Activated CD8-positive, alpha-beta T cell treated with anti-CD3 and anti-CD28 coated beads, Interleukin-2, amount 10 ng/mL, durations not matched to agents 7 days and 5 days (primary cell): ENCODE results near the gene SLC16A4. TPM values are rescaled to one million over a fixed set of nuclear protein-coding genes. Genes with fewer than 3 reads are reported as not detected.
"Not testable (repeated sequence)": the region's sequence is repeated elsewhere in the genome, so short reads cannot be mapped to it uniquely, and the experiment has no call there.

Experiments used
- ATAC-seq: fragments of 150-1000 bp; cut with Tn5 transposase; one replicate; pipeline ENCODE4 v1.10.0; 2021; ENCODE audit warnings: moderate library complexity
- CTCF ChIA-PET: fragments of 350-600 bp; sonication (Branson Sonifier 250); formaldehyde crosslinking; loops from one replicate; lab custom pipeline; 2021; ENCODE audit warnings: antibody characterized with exemption; lab: Charles Lee
- POLR2A ChIA-PET: fragments of 350-600 bp; sonication (Branson Sonifier 250); formaldehyde crosslinking; loops from one replicate; lab custom pipeline; 2021; ENCODE audit warnings: antibody characterized with exemption; lab: Charles Lee
- DNase-seq: peaks from one replicate; pipeline ENCODE4 v3.0.0-alpha.2; 2020
- H3K27ac Mint-ChIP-seq: one replicate; pipeline ENCODE4 v1.8.0; 2021; ENCODE audit warnings: mild to moderate bottlenecking, mixed read lengths
- H3K27me3 Mint-ChIP-seq: one replicate; pipeline ENCODE4 v1.8.0; 2021; ENCODE audit warnings: low read depth, mixed read lengths
- H3K36me3 Mint-ChIP-seq: one replicate; pipeline ENCODE4 v1.8.0; 2021; ENCODE audit warnings: low read depth, mixed read lengths
- H3K4me1 Mint-ChIP-seq: one replicate; pipeline ENCODE4 v1.8.0; 2021; ENCODE audit warnings: low read depth, mixed read lengths
- H3K4me3 Mint-ChIP-seq: one replicate; pipeline ENCODE4 v1.8.0; 2021; ENCODE audit warnings: mild to moderate bottlenecking, mixed read lengths
- H3K9me3 Mint-ChIP-seq: one replicate; pipeline ENCODE4 v1.8.0; 2022; ENCODE audit warnings: mixed read lengths; ENCODE audit not compliant: insufficient read depth
- total RNA-seq, 2 experiments: library from RNA; stranded (reverse); gene quantifications; one replicate each; pipeline ENCODE4 v1.2.3, GENCODE V29; 2021

SLC16A4 gene
- total RNA-seq = under 1 TPM; 0.23 to 0.26 TPM

DNA sequence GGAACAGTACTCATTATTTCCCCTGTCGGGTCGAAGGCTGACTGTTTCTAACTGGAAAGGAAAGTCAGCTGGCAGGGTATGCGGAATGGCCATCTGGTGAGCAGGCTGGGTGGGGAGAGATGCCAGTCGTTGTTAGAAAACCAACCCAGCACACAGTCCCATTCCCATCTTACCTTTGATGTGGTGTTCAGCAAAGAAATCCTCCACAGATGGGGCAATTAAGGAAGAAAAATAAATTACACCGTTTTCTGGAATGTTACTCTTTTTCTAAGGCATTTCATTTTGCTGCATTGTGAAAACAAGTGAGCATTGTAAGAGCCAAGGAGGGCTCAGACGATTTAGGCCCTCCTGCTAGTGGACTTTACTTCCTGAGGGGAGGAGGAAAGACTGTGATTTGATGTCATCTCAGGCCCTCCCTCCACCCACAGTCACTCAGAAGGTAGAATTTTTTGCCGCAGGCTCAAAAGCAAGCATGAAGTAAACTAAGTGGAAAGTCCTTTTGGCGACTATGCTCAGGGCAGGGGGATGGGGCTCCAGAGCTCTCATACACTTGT is at the start of gene SLC16A4:
Gene SLC16A4, minus strand, starts transcription at position 335 of the 554 bp plus-strand sequence. CDS start 1,703 bp downstream, outside the sequence.
- peaks cover 18% of the 10 kb centered on the region for H3K36me3 Mint-ChIP-seq
- H3K4me1 Mint-ChIP-seq = peaks cover 5% of the 10 kb centered on the region
- ATAC-seq (no peak), DNase-seq (no peak)
- H3K27me3 Mint-ChIP-seq = no peaks in the 10 kb centered on the region
- ChIA-PET CTCF (interaction anchor here (1.5 kb wide), 1 partner anchor 69 kb away, joined by 3 read pairs; no protein-coding TSS in a partner anchor), POLR2A (no interaction called here)
- H3K9me3 Mint-ChIP-seq = no peaks in the 10 kb centered on the region
- H3K27ac Mint-ChIP-seq = no peak within 1 kb of the TSS
- H3K4me3 Mint-ChIP-seq = no peak within 1 kb of the TSS

DNA sequence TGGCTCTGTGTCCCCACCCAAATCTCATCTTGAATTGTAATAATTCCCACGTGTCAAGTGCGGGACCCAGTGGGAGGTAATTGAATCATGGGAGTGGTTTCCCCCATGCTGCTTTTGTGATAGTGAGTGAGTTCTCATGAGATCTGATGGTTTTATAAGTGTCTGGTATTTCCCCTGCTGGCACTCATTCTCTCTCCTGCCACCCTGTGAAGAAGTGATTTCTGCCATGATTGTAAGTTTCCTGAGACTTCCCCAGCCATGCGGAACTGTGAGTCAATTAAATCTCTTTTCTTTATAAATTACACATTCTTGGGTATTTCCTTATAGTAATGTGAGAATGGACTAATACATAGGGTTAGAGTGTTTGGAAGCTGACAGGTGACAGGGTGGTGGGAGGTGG is 49.0 kb upstream of the SLC16A4 start:
- H3K4me3 Mint-ChIP-seq, H3K36me3 Mint-ChIP-seq, POLR2A ChIA-PET, H3K4me1 Mint-ChIP-seq, DNase-seq, H3K9me3 Mint-ChIP-seq, ATAC-seq, H3K27ac Mint-ChIP-seq, H3K27me3 Mint-ChIP-seq: not testable (repeated sequence)
- CTCF ChIA-PET = interaction anchor here (0.7 kb wide), 1 partner anchor 344 kb away, joined by 3 read pairs; no protein-coding TSS in a partner anchor

DNA sequence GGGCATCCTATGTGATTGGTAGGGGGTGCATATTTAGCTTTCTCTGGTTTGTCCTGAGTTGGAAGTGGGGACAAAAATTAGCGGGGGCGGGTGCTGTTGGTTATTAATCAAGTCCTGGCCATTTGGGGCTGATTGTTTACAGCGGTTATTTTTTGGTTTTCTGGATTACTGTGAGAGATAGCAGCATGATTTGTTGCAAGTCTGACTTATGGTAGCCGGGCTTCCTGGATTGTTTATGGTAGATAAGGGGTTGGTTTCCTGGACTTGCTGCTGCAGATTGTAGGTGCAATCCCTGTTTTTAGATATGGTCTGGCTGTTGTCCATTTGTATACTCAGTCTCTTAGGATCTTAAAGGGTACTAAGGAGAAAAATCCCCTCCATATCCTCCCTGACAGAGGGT is 48.1 kb upstream of the SLC16A4 start:
- Mint-ChIP-seq H3K4me3 (no peak overlapping the region), H3K9me3 (no peaks in the 10 kb centered on the region), H3K27me3 (peaks cover 10% of the 10 kb centered on the region), H3K4me1 (no peaks in the 10 kb centered on the region), H3K27ac (no peak overlapping the region), H3K36me3 (no peaks in the 10 kb centered on the region)
- DNase-seq (no peak), ATAC-seq (no peak)
- CTCF ChIA-PET = interaction anchor here (1.4 kb wide), 2 partner anchors 21 to 57 kb away, joined by 3 to 5 read pairs; no protein-coding TSS in a partner anchor
- POLR2A ChIA-PET = no interaction called here

DNA sequence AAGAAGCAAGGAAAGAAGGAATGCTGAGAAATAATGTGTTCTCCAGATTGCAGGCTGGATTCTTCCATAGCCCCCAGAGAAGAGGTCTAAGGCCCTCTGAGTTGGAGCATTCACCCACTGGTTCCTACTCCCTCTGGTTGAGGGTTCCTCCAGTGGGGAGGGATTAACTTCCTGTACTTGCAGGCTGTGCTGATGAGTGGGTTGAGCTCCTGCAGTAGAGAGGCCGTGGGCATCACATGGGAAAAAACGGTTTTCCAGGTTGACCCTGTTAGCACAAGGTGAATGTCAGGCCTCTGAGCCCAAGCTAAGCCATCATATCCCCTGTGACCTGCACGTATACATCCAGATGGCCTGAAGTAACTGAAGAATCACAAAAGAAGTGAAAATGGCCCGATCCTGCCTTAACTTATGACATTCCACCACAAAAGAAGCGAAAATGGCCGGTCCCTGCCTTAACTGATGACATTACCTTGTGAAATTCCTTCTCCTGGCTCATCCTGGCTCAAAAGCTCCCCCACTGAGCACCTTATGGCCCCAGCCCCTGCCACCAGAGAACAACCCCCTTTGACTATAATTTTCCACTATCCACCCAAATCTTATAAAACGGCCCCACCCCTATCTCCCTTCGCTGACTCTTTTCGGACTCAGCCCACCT is 46.9 kb upstream of the SLC16A4 start:
- H3K36me3 Mint-ChIP-seq, POLR2A ChIA-PET, ATAC-seq, H3K9me3 Mint-ChIP-seq, H3K4me3 Mint-ChIP-seq, H3K27me3 Mint-ChIP-seq, H3K27ac Mint-ChIP-seq, DNase-seq, H3K4me1 Mint-ChIP-seq: not testable (repeated sequence)
- CTCF ChIA-PET = interaction anchor here (1.4 to 4.8 kb wide), 3 partner anchors 22 to 58 kb away, joined by 3 to 22 read pairs (median 5); no protein-coding TSS in a partner anchor

DNA sequence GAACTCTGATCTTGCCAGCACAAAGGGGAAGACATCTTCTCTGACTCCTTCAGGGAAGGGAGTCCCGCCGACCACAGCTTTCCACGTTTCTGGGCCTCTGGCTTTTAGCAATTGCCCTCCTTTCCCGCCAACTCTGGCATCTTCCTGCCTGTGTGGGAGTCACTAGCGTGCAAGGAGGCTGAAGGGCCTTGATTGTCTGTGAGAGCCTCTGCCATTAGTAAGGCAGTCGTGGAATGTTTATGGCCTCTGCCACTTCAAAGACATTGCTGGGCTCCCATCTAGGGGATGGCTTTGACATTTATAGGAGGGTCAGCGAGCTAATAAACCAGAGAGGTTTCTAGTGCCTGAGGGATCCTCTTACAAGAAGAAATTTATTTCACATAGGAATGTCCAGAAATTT is 45.8 kb upstream of the SLC16A4 start:
- ChIA-PET CTCF (interaction anchor here (1.0 to 4.8 kb wide), 2 partner anchors 24 to 229 kb away, joined by 5 to 22 read pairs; no protein-coding TSS in a partner anchor), POLR2A (no interaction called here)
- ATAC-seq (no peak), DNase-seq (no peak)
- peaks cover 6% of the 10 kb centered on the region for H3K27me3 Mint-ChIP-seq
- no peak overlapping the region for H3K4me3 Mint-ChIP-seq
- no peaks in the 10 kb centered on the region for H3K9me3 Mint-ChIP-seq
- H3K4me1 Mint-ChIP-seq = no peaks in the 10 kb centered on the region
- H3K27ac Mint-ChIP-seq = no peak overlapping the region
- H3K36me3 Mint-ChIP-seq = no peaks in the 10 kb centered on the region

DNA sequence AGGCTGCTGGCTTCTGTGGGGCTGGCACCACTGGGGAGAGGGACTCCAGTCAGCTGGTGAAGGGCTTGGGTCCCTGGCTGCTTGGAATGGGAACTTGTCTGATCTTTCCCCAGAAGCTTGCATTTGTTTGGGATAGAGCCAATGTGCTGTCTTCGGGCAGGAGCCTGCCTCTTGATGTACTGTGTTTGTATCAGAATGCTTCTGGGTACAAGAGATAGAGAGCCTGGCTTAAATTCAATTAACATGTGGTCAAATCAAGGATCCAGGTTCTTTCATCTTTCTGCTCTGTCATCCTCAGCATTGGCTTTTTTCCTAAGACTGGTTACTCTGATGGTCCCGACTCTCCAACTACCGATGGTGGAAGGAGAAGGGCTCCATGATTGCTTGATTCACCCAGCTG is 44.1 kb upstream of the SLC16A4 start:
- no peaks in the 10 kb centered on the region for H3K9me3 Mint-ChIP-seq
- ATAC-seq = no peak

DNA sequence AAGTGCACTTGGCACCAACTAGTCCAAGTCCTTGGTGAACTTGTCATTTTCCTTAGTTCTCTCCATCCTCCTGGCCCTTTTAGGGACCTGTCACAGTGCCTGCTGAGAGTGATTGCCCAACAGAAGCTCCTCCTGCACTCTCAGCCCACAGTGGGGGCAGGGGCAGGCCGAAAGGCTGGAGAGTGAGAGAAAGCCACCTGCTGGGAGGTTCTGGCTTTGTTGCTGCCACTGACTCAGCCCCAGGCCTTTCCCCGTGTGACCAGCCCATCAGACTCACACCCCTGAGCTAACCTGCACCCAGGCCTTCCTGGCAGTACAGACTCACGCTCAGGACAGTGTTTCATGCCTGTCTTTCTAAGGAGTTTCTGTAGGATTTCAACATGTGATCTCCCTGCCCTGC is 43.0 kb upstream of the SLC16A4 start:
- no peaks in the 10 kb centered on the region for H3K36me3 Mint-ChIP-seq
- H3K27ac Mint-ChIP-seq = no peak overlapping the region
- H3K4me3 Mint-ChIP-seq = no peak overlapping the region
- DNase-seq (no peak), ATAC-seq (no peak)
- ChIA-PET POLR2A (no interaction called here), CTCF (interaction anchor here (0.7 to 4.8 kb wide), 3 partner anchors 26 to 374 kb away, joined by 3 to 22 read pairs (median 4); no protein-coding TSS in a partner anchor)
- H3K27me3 Mint-ChIP-seq = peaks cover 11% of the 10 kb centered on the region
- H3K9me3 Mint-ChIP-seq = no peaks in the 10 kb centered on the region
- no peaks in the 10 kb centered on the region for H3K4me1 Mint-ChIP-seq

More for the DNA sequence above, 44.1 kb upstream of the SLC16A4 start:
- H3K36me3 Mint-ChIP-seq = no peaks in the 10 kb centered on the region
- DNase-seq = no peak
- ChIA-PET POLR2A (no interaction called here), CTCF (interaction anchor here (1.1 to 4.8 kb wide), 2 partner anchors 25 to 331 kb away, joined by 3 to 22 read pairs; no protein-coding TSS in a partner anchor)
- H3K27me3 Mint-ChIP-seq = peaks cover 14% of the 10 kb centered on the region
- no peak overlapping the region for H3K4me3 Mint-ChIP-seq
- H3K27ac Mint-ChIP-seq = no peak overlapping the region
- no peaks in the 10 kb centered on the region for H3K4me1 Mint-ChIP-seq

DNA sequence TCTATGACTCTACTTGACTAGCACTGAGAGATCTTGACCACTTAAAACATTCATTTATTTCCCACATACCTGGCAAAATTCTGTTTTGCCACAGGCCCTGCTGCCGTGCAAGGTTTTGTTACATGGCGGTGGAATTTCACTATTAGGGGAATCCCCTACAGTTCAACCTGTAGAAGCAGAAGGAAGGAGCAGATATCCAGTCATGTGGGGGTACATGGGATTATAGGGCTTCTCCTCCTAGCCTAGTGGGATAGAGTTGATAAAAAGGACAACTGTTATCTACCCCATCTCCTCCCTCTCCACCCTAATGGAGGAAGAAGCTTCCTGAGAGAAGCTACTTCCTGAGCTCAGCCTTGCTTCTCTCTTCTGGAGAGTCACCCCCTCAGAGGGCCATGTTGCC is 42.4 kb upstream of the SLC16A4 start:
- DNase-seq (no peak), ATAC-seq (no peak)
- H3K4me1 Mint-ChIP-seq = no peaks in the 10 kb centered on the region
- CTCF ChIA-PET = interaction anchor here (0.7 to 4.8 kb wide), 3 partner anchors 27 to 373 kb away, joined by 3 to 22 read pairs (median 4); no protein-coding TSS in a partner anchor
- H3K36me3 Mint-ChIP-seq = no peaks in the 10 kb centered on the region
- POLR2A ChIA-PET = no interaction called here
- peaks cover 11% of the 10 kb centered on the region for H3K27me3 Mint-ChIP-seq
- H3K27ac Mint-ChIP-seq = no peak overlapping the region
- H3K4me3 Mint-ChIP-seq = no peak overlapping the region
- H3K9me3 Mint-ChIP-seq = no peaks in the 10 kb centered on the region

DNA sequence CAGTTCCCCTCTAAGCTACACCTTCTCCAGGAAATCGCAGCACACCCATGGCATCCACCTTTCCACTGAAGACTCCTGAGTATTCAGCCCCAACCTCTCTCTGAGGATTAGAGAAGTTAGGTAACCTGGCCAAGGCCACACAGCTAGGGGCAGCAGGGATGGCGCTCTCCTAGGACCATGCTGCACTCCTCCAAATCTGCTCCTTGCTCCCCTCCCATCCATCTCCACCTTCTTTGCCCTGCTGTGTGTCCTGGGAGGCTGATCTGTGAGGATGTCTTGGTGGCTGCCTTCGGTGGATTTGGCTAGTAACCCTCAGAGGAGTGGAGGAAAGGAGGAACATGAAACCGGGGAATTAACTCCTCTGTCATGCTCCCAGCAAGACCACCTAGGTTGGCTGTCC is 40.1 kb upstream of the SLC16A4 start:
- CTCF ChIA-PET = interaction anchor here (1.8 kb wide), 1 partner anchor 29 kb away, joined by 9 read pairs; no protein-coding TSS in a partner anchor
- no peak overlapping the region for H3K27ac Mint-ChIP-seq
- POLR2A ChIA-PET = no interaction called here
- ATAC-seq (no peak), DNase-seq (no peak)
- H3K27me3 Mint-ChIP-seq = peaks cover 11% of the 10 kb centered on the region
- H3K4me3 Mint-ChIP-seq = no peak overlapping the region
- H3K9me3 Mint-ChIP-seq = no peaks in the 10 kb centered on the region
- H3K4me1 Mint-ChIP-seq = no peaks in the 10 kb centered on the region
- H3K36me3 Mint-ChIP-seq = no peaks in the 10 kb centered on the region

DNA sequence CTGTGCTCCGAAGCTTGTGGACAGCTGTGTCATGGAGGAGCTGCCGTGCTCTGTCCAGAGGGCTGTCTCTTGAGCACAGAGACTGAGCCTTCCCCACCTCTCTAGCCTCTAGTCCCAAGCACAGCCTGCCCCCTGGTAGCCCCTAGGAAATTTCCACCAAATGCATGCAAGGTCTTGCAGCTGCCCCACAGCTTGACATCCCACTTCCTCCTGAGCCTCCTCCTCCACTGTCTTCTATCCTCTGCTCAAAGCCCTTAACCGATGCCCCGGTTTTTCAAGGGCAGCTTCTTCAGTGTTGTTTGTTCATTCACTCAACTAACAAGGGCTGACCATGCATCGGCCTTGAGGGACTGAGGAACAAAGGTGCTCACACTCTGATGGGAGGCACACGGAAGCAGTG is 39.5 kb upstream of the SLC16A4 start:
- H3K4me3 Mint-ChIP-seq = no peak overlapping the region
- no peak for ATAC-seq
- no peak for DNase-seq
- CTCF ChIA-PET = interaction anchor here (1.2 to 1.8 kb wide), 3 partner anchors 30 to 223 kb away, joined by 3 to 9 read pairs (median 6); no protein-coding TSS in a partner anchor
- no peaks in the 10 kb centered on the region for H3K36me3 Mint-ChIP-seq
- H3K27ac Mint-ChIP-seq = no peak overlapping the region
- POLR2A ChIA-PET = interaction anchor here (0.6 kb wide), 1 partner anchor 199 kb away, joined by 3 read pairs; no protein-coding TSS in a partner anchor
- H3K4me1 Mint-ChIP-seq = no peaks in the 10 kb centered on the region
- H3K9me3 Mint-ChIP-seq = no peaks in the 10 kb centered on the region
- peaks cover 11% of the 10 kb centered on the region for H3K27me3 Mint-ChIP-seq

DNA sequence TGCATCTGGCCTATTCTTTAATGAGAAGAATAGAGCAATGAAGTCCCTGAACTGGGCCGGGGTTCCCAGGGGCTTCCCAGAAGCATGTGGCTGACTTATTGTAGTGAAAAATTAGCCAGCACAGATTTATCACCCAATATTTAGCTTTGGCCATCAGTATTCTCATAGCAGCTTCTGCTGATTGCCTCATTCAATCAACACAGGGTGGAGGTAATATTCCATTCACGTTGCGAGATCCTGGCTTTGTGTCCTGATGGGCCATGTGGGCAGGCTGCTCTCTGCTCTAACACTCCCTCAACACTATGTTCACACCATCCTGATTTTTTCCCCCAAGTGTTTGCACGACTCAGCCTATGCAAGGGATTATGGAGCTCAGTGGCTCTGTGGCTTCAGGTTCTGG is 38.1 kb upstream of the SLC16A4 start:
- no peaks in the 10 kb centered on the region for H3K36me3 Mint-ChIP-seq
- ChIA-PET CTCF (interaction anchor here (1.1 to 1.8 kb wide), 3 partner anchors 16 to 221 kb away, joined by 4 to 9 read pairs (median 6); no protein-coding TSS in a partner anchor), POLR2A (no interaction called here)
- no peak overlapping the region for H3K4me3 Mint-ChIP-seq
- peaks cover 9% of the 10 kb centered on the region for H3K27me3 Mint-ChIP-seq
- H3K4me1 Mint-ChIP-seq = peaks cover under 1% of the 10 kb centered on the region
- ATAC-seq = no peak
- no peak overlapping the region for H3K27ac Mint-ChIP-seq
- DNase-seq = no peak
- no peaks in the 10 kb centered on the region for H3K9me3 Mint-ChIP-seq

DNA sequence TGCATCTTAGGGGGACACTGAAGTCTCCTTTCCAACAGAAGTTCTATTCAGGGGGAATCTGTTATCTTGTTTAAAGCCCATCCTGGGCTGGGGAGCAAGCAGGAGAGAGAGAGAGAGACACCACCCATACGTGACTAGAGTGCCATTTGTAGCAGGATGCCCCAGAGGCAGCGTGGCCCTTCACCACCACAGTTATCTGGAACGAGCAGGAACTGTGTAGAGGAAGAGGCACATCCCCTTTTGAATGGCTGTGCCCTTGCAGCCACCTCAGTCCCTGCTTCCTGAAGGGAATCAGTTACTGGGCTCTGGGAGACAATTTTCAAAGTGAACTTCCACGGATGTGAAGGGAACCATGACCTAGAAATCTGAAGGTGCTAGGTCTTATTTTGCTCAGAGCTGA is 36.0 kb upstream of the SLC16A4 start:
- no peak overlapping the region for H3K27ac Mint-ChIP-seq
- ChIA-PET CTCF (no interaction called here), POLR2A (interaction anchor here (0.6 kb wide), 1 partner anchor 224 kb away, joined by 3 read pairs; no protein-coding TSS in a partner anchor)
- no peak overlapping the region for H3K4me3 Mint-ChIP-seq
- no peaks in the 10 kb centered on the region for H3K36me3 Mint-ChIP-seq
- no peaks in the 10 kb centered on the region for H3K9me3 Mint-ChIP-seq
- peaks cover 6% of the 10 kb centered on the region for H3K4me1 Mint-ChIP-seq
- peaks cover 17% of the 10 kb centered on the region for H3K27me3 Mint-ChIP-seq
- ATAC-seq (no peak), DNase-seq (no peak)
